Panc1 (cell line): Measurements from ENCODE around the gene RUFY1.
"Not testable (repeated sequence)": the region's sequence is repeated elsewhere in the genome, so short reads cannot be mapped to it uniquely, and the experiment has no call there.

ENCODE experiments used
- CTCF ChIP-seq: fragments of 450-650 bp; IDR thresholded peaks from 2 replicates; pipeline ENCODE4 v1.5.1; 2017; ENCODE audit warnings: mild to moderate bottlenecking
- REST ChIP-seq, 2 experiments: IDR thresholded peaks; 2 replicates each; pipeline ENCODE4 v1.6.1; 2011 to 2012; ENCODE audit warnings: low read depth in 2 of 2, control low read depth in 1 of 2, low read length in 1 of 2, mild to moderate bottlenecking in 1 of 2, moderate library complexity in 1 of 2; ENCODE audit not compliant: insufficient read depth in 1 of 2
- SIN3A ChIP-seq: IDR thresholded peaks from 2 replicates; pipeline ENCODE4 v1.6.1; 2012; ENCODE audit warnings: low read depth, mild to moderate bottlenecking, low read length, moderate library complexity, borderline replicate concordance; ENCODE audit not compliant: insufficient read depth
- TCF7L2 ChIP-seq: IDR thresholded peaks from 2 replicates; pipeline ENCODE4 v1.6.1; 2011; ENCODE audit warnings: mild to moderate bottlenecking, low read depth, low read length, inconsistent platforms

GRCh38 chr5:179657302-179658178, 107.2 kb downstream of the RUFY1 start:
- not testable (repeated sequence) for TF ChIP-seq CTCF; SIN3A; TCF7L2; REST (IDR thresholded peaks at IDR 0.05; ENCODE audit: insufficient read depth in 1 of 2, low read depth in 2 of 2, low read length in 1 of 2)
